HepG2 (cell line): ENCODE results near the gene GABARAPL2. TPM values are rescaled to one million over a fixed set of nuclear protein-coding genes. Genes with fewer than 3 reads are reported as not detected.

Experiments
- ATF1 ChIP-seq: IDR thresholded peaks from 2 replicates; pipeline ENCODE4 v1.6.1; 2016; ENCODE audit warnings: mild to moderate bottlenecking, control low read depth
- ATM ChIP-seq: fragments of 450-650 bp; IDR thresholded peaks from 2 replicates; pipeline ENCODE4 v1.7.1; 2017; ENCODE audit warnings: mild to moderate bottlenecking, borderline replicate concordance
- CEBPG ChIP-seq: IDR thresholded peaks from 2 replicates; pipeline ENCODE4 v1.6.1; 2016
- CHD4 ChIP-seq: fragments of 200-600 bp; sonication (generic); IDR thresholded peaks from 2 replicates; pipeline ENCODE4 v1.7.0; 2017; ENCODE audit warnings: mild to moderate bottlenecking, low read length, borderline replicate concordance
- EP300 ChIP-seq, 3 experiments: sonication (generic) in 1 of 3; formaldehyde crosslinking in 1 of 3; IDR thresholded peaks; 2 replicates each; pipeline versions ENCODE4 v1.5.1 to v1.6.1; 2011 to 2020; ENCODE audit warnings: low read depth in 2 of 3, low read length in 2 of 3, borderline replicate concordance in 1 of 3, improper control_type of control experiment in 1 of 3, mild to moderate bottlenecking in 1 of 3, missing genetic modification reagents in 1 of 3, moderate library complexity in 1 of 3
- FIP1L1 ChIP-seq: fragments of 200-400 bp; formaldehyde crosslinking; IDR thresholded peaks from 2 replicates; pipeline ENCODE4 v1.6.1; 2018; ENCODE audit warnings: low read depth, mild to moderate bottlenecking, low read length, moderate library complexity, borderline replicate concordance; ENCODE audit not compliant: insufficient read depth
- LRRFIP1 ChIP-seq: sonication (generic); formaldehyde crosslinking; conservative IDR thresholded peaks from 2 replicates; pipeline ENCODE4 v1.4.0; 2020; ENCODE audit warnings: missing genetic modification reagents
- MEIS2 ChIP-seq: sonication (generic); formaldehyde crosslinking; IDR thresholded peaks from 2 replicates; pipeline ENCODE4 v1.9.0; 2021; ENCODE audit warnings: mild to moderate bottlenecking, missing genetic modification reagents
- NFAT5 ChIP-seq: sonication (generic); formaldehyde crosslinking; IDR thresholded peaks from 2 replicates; pipeline ENCODE4 v1.4.0; 2020; ENCODE audit warnings: missing genetic modification reagents
- ONECUT2 ChIP-seq: sonication (generic); formaldehyde crosslinking; IDR thresholded peaks from 2 replicates; pipeline ENCODE4 v1.4.0; 2020; ENCODE audit warnings: missing genetic modification reagents
- RARG ChIP-seq: sonication (generic); formaldehyde crosslinking; IDR thresholded peaks from 2 replicates; pipeline ENCODE4 v1.4.0; 2020; ENCODE audit warnings: low read depth, mild to moderate bottlenecking, missing genetic modification reagents
- TGIF2 ChIP-seq: IDR thresholded peaks from 2 replicates; pipeline ENCODE4 v1.6.1; 2016; ENCODE audit warnings: control low read depth, missing compliant biosample characterization
- THAP11 ChIP-seq: IDR thresholded peaks from 2 replicates; pipeline ENCODE4 v1.6.1; 2016; ENCODE audit warnings: missing biosample characterization, missing genetic modification reagents
- ZBTB1 ChIP-seq: sonication (generic); formaldehyde crosslinking; IDR thresholded peaks from 2 replicates; pipeline ENCODE4 v1.4.0; 2020; ENCODE audit warnings: missing genetic modification reagents, borderline replicate concordance
- ZC3H13 ChIP-seq: sonication (generic); formaldehyde crosslinking; IDR thresholded peaks from 2 replicates; pipeline ENCODE4 v1.8.1; 2023; ENCODE audit warnings: mild to moderate bottlenecking, missing genetic modification reagents, moderate library complexity
- ZFP36 ChIP-seq: fragments of 150-350 bp; IDR thresholded peaks from 2 replicates; pipeline ENCODE4 v1.6.1; 2018; ENCODE audit warnings: borderline replicate concordance, low read length, low read depth; ENCODE audit not compliant: partially characterized antibody
- ZNF124 ChIP-seq: sonication (generic); formaldehyde crosslinking; IDR thresholded peaks from 2 replicates; pipeline ENCODE4 v1.4.0; 2020; ENCODE audit warnings: missing genetic modification reagents
- ZNF451 ChIP-seq: sonication (generic); formaldehyde crosslinking; IDR thresholded peaks from 2 replicates; pipeline ENCODE4 v1.5.0; 2020; ENCODE audit warnings: mild to moderate bottlenecking, missing genetic modification reagents
- ZNF563 ChIP-seq: sonication (generic); formaldehyde crosslinking; IDR thresholded peaks from 2 replicates; pipeline ENCODE4 v1.8.0; 2022; ENCODE audit warnings: mild to moderate bottlenecking, moderate library complexity, missing genetic modification reagents
- ZNF614 ChIP-seq: IDR thresholded peaks from 2 replicates; pipeline ENCODE4 v1.6.1; 2018; ENCODE audit warnings: missing biosample characterization, missing genetic modification reagents, inconsistent platforms, borderline replicate concordance
- ZNF652 ChIP-seq: IDR thresholded peaks from 2 replicates; pipeline ENCODE4 v1.6.1; 2016; ENCODE audit warnings: low read depth, borderline replicate concordance
- ZNF790 ChIP-seq: sonication (generic); formaldehyde crosslinking; IDR thresholded peaks from 2 replicates; pipeline ENCODE4 v1.8.0; 2022; ENCODE audit warnings: missing genetic modification reagents, mild to moderate bottlenecking, borderline replicate concordance
- polyA plus RNA-seq, 8 experiments: library from polyadenylated mRNA; depleted of rRNA in 3 of 8; stranded (reverse) in 7 of 8; unstranded in 1 of 8; fragments of >200 nt; fragmentation: Illumina TruSeq in 4 of 8; extraction: Trizol in 4 of 8; gene quantifications; 2 replicates each; pipeline versions ENCODE4 v1.2.1 to v1.2.3, GENCODE V29; 2011 to 2016; ENCODE audit warnings: low read depth in 4 of 8, missing spikeins in 1 of 8, mixed read lengths in 1 of 8; ENCODE audit not compliant: insufficient read depth in 1 of 8
- total RNA-seq, 5 experiments: library from RNA; depleted of rRNA; stranded (reverse); fragments of >200 nt; fragmentation: Illumina TruSeq; extraction: Trizol; gene quantifications; 2 replicates each; pipeline ENCODE4 v1.2.3, GENCODE V29; 2016; ENCODE audit warnings: low read depth in 1 of 5

GABARAPL2 gene
- total and polyA plus RNA-seq, 2 of the 13 experiments (the other 11 are each of a cell fraction or from before 2014, with no cell fraction given) = 76.4 to 83.0 TPM

- TF ChIP-seq EP300 (IDR thresholded peaks at IDR 0.05; ENCODE audit: low read depth in 2 of 2, low read length in 2 of 2) (no peak; a peak in 1 of 4 replicates), EP300 (CRISPR knock-in tag; IDR thresholded peaks at IDR 0.05; ENCODE audit: borderline replicate concordance) (no peak), TGIF2 (CRISPR knock-in tag) (no peak), MEIS2 (CRISPR knock-in tag) (peak; percentile 50; the same call in 1 of the 2 replicates), ZNF614 (no peak; the same call in 1 of the 2 replicates), ZNF451 (peak; percentile 55; the same call in 1 of the 2 replicates), ATM (no peak), RARG (CRISPR knock-in tag) (no peak), THAP11 (peak; percentile 87), ONECUT2 (CRISPR knock-in tag) (no peak), ZNF563 (peak; percentile 85), CHD4 (no peak), ZNF790 (CRISPR knock-in tag) (no peak), ATF1 (CRISPR knock-in tag) (no peak), ZC3H13 (peak; percentile 59; the same call in 1 of the 2 replicates), ZFP36 (no peak), ZBTB1 (CRISPR knock-in tag) (no peak), LRRFIP1 (CRISPR knock-in tag) (no peak), ZNF124 (CRISPR knock-in tag) (peak; percentile 49; the same call in 1 of the 2 replicates), NFAT5 (CRISPR knock-in tag) (peak; percentile 57; the same call in 1 of the 2 replicates), FIP1L1 (no peak), ZNF652 (CRISPR knock-in tag) (no peak), CEBPG (CRISPR knock-in tag) (no peak)
These were observed at the start of gene GABARAPL2 (continued) for GRCh38 chr16:75566040-75566757.
